Erythroblast (primary cell): ENCODE measurements around the gene FXR1.
"Not testable (repeated sequence)": the region's sequence is repeated elsewhere in the genome, so short reads cannot be mapped to it uniquely, and the experiment has no call there.

Experiments used
- GATA1 ChIP-seq: IDR thresholded peaks from 2 replicates; pipeline ENCODE4 v1.6.1; 2011; ENCODE audit warnings: low read depth, mild to moderate bottlenecking, control low read depth, low read length, moderate library complexity
- POLR2A ChIP-seq: IDR thresholded peaks from 2 replicates; pipeline ENCODE4 v1.6.1; 2011; ENCODE audit warnings: mild to moderate bottlenecking, low read length

GRCh38 chr3:180872430-180872829 is 40.0 kb upstream of the FXR1 start:
- not testable (repeated sequence) for TF ChIP-seq POLR2A, GATA1
